T-helper 2 cell treated with Interferon-gamma antibody and Interleukin-4, amounts not matched to agents 100 ng/mL and 5 ng/mL, for 36 hours (primary cell): Measurements from ENCODE around the gene DDX54. TPM values are rescaled to one million over a fixed set of nuclear protein-coding genes. Genes with fewer than 3 reads are reported as not detected.

ENCODE experiments used
- intact Hi-C: fragments of 100-400 bp; cut with micrococcal nuclease; formaldehyde crosslinking; loops from one replicate; pipeline ENCODE4 v1.15.1; 2023
- total RNA-seq: library from RNA; stranded (reverse); gene quantifications from 2 replicates; pipeline ENCODE4 v1.2.3, GENCODE V29; 2022

The DDX54 gene
- total RNA-seq, 1 donor from 2014 or later, result 76.4 TPM

DNA sequence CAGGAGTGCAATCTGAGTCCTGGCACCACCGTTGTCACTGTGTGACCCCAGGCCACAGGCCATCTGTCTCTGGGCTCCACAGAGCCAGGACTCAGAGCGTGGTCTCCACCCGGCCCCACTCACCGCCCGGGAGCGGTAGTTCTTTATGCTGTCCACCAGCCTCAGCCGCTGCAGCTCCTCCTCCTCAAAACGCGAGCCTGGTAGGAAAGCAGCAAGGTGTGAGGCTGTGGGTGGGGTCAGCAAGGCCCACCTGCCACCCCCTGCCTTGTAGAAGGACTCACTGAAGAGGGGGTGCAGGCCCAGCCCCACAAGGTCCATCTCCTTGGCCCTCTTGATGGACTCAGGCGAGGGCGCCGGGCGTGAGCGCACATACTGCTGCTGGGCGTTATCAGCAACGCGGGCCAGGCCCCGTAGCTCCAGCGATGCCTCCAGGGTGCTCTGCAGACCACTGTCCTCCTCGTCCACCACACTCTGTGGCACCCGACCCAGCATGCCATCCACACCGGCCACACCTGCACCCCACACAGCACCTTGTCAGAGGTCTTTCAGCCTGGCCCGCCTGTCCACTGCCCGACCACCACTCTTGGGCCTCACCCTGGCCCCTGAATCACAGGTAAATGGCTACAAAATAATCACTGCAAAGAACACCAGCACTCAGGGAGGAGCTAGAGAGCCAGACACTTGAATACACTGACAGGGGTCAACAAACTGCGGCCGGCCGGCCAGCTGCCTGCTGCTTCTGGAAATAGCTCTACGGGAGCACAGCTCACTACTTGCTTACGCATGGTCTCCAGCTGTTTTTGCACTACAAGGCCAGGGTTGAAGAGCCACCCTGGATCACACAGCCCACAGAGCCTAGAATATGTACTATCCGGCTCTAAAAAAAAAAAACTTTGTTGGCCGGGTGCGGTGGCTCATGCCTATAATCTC lies 19.5 kb downstream of the DDX54 start:
- intact Hi-C loops, result no loop called here

DNA sequence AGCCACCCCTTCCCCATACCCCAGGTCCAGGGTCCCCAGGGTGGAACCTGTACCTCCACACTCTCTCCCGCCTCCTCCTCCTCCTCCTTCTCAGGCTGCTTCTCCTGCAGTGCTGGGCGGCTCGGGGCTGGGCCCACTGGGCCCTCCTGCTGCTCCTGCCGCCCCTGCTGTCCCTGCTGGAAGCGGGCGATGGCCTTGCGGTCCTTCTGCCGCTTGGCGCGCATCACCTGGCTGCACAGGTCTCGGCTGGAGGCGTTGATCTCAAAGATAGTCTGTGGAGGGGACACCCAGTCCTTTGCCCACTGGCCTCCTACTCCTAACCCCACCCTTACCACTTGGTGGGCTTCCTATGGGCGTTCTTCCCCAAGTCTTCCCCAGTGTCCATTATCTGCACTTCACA lies 21.3 kb downstream of the DDX54 start:
- intact Hi-C loops, result no loop called here

GRCh38 chr12:113163030-113163360 lies 22.3 kb downstream of the DDX54 start:
- intact Hi-C loops, result no loop called here

GRCh38 chr12:113162102-113163029 lies 22.9 kb downstream of the DDX54 start:
- intact Hi-C loops, result no loop called here

DNA sequence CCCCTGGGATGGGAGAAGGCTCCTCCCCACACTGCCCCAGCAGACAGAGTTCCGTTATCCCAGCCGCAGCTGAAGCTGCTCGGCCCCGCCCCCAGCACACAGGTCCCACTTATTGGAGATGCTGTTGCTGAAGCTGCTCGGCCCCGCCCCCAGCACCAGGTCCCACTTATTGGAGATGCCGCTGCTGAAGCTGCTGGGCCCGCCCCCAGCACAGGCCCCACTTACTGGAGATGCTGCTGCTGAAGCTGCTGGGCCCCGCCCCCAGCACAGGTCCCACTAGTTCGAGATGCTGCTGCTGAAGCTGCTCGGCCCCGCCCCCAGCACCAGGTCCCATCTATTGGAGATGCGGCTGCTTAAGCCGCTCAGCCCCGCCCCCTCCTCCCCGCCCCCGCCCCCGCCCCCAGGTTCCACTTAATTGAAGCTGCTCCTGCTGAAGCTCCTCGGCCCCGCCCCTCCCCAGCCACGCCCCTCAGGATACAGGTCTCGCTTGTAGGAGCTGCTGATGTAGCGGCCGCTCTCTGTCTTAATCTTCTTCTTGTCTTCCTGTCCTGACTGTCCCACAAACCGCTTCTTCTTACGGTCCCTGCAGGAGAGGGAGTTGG lies 23.8 kb downstream of the DDX54 start:
- intact Hi-C loops, result no loop called here

DNA sequence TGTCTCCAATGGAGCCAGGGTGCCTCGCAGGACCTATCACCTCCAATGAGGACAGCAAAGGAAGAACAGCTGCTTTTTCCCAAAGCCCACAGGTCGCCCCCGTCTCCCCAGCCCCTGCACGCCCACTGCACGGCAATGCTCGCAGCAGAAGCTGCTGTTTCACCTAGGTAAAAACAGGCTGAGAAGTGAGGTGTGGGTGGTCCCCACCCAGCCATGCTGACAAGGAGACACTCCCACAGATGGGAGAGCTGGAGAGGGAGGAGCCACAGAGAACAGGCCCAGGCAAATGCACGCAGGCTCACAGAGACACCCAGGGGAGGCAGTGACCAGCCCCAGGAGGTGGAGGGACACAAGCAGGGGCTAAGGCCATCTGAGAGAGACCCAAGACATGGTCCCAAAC lies 25.3 kb downstream of the DDX54 start:
- intact Hi-C loops, result no loop called here

GRCh38 chr12:113158439-113159203 lies 26.7 kb downstream of the DDX54 start:
- intact Hi-C loops, result no loop called here

DNA sequence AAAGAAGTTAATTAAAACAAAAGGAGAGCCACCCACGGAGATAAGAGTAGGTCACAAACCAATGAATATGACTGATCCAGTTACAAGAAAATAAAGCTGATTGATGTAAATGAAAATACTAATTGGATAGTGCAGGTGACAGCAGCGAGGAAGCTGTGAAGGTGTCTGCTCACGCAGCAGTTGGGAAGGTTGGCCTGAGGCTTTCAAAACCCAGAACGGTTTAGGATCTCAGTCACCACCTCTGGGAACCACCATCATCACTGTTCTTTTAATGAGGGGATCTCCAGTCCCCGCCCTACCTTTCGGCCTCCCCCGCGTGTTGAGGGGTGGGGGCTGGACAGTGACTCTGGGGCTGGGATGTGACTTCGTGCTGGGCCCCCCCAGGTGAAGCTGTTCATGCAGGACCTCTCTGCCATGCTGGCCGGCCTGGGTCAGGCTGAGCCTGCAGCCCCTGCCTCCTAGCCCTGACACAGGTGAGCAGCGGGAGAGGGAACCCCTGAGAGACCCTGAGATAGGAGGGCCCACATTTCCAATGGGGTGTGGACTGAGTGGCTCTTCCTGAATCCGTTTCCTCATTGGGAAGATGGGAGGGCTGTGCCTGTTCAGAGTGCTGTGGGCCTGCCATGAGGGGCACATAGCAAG lies 27.9 kb downstream of the DDX54 start:
- intact Hi-C loops, result no loop called here

- intact Hi-C loops, result no loop called here
These were observed 29.6 kb downstream of the DDX54 start for GRCh38 chr12:113155646-113156045.

DNA sequence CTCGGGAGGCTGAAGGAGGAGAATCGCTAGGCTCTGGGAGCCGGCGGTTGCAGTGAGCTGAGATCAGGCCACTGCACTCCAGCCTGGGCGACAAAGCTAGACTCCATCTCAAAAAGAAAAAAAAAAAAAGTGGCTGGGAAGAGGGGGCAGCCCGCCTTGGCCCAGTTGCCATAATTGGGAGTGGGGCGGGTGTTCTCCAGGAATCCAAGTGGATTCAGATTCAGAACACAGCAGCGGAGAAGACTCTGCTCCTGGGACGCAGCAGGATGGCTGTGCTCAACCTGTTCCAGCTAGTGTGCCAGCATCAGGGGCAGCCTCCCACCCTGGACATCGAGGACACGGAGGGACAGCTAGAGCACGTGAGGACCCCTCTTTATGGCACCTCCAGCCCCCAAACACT lies 30.2 kb downstream of the DDX54 start:
- intact Hi-C loops, result no loop called here

DNA sequence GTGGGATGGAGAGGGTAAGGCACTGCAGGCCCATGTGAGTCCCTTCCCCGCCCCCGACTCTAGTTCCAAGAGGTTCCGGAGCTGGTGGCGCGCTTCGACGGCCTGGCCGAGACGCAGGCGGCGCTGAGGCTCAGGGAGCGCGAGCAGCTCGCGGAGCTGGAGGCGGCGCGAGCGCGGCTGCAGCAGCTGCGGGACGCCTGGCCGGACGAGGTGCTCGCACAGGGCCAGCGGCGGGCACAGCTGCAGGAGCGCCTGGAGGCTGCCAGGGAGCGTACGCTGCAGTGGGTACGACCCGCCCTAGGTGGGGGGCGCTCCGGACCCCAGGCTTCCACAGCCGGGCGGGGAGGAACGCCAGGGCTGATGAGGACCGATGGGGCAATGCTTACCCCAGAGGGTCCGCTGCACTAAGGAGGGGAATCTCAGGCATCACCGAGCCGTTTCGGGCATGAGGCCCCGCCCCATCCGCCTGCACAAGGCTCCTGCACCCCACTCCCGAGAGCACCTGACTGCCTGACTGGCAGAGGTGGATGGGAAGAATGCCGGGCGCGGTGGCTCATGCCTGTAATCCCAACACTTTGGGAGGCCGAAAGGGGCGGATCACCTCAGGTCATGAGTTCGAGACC lies 30.8 kb downstream of the DDX54 start:
- intact Hi-C loops, result no loop called here

DNA sequence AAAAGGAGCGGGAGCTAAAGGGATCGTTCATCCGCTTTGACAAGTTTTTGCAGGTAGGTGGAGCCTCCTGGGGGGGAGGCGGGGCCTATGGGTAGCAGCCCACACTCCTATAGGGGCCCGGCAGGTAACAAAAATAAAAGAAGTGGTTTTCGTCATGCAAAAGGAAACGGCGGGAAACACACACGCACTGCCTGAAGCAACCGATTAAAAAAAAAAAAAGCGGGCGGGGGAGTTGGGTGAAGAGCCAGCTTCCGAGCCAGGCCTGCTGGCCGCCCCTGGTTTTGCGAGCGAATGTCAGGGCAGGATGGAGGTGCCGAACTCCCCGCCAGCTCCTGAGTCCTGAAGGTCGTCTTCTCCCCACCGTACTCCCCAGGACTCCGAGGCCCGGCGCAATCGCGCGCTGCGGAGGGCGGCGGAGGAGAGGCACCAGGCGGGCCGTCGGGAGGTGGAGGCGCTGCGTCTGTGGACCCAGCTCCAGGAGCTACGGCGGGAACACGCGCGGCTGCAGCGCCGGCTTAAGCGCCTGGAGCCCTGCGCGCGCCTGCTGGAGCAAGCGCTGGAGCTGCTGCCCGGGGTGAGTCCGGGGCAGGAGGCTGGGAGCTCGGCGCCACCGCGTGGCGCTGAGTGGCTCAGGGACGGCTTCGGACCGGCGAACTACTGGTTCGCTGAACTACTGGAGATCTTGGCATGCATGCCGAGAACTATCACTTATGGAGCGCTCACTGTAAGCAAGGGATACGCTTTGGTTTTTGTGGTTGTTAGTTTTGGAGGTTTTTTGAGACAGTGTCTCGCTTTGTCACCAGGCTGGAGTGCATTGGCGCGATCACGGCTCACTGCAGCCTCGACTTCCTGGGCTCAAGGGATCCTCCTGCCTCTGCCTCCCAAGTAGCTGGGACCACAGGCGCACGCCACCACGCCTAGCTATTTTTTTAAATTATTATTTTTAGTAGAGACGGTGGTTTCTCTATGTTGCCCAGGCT lies 32.2 kb downstream of the DDX54 start:
- intact Hi-C loops, result loop anchor here (1.0 to 2.0 kb wide), 3 partner anchors 16 to 105 kb away; partner anchors contain the start of genes DDX54 and RITA1

- intact Hi-C loops, result loop anchor here (2.0 kb wide), 2 partner anchors 16 to 32 kb away; partner anchors contain the start of genes DDX54 and RITA1
These were observed 33.0 kb downstream of the DDX54 start for GRCh38 chr12:113152196-113152834.

GRCh38 chr12:113151655-113152054 lies 33.6 kb downstream of the DDX54 start:
- intact Hi-C loops, result loop anchor here (2.0 kb wide), 2 partner anchors 15 to 33 kb away; partner anchors contain the start of genes DDX54 and RITA1

DNA sequence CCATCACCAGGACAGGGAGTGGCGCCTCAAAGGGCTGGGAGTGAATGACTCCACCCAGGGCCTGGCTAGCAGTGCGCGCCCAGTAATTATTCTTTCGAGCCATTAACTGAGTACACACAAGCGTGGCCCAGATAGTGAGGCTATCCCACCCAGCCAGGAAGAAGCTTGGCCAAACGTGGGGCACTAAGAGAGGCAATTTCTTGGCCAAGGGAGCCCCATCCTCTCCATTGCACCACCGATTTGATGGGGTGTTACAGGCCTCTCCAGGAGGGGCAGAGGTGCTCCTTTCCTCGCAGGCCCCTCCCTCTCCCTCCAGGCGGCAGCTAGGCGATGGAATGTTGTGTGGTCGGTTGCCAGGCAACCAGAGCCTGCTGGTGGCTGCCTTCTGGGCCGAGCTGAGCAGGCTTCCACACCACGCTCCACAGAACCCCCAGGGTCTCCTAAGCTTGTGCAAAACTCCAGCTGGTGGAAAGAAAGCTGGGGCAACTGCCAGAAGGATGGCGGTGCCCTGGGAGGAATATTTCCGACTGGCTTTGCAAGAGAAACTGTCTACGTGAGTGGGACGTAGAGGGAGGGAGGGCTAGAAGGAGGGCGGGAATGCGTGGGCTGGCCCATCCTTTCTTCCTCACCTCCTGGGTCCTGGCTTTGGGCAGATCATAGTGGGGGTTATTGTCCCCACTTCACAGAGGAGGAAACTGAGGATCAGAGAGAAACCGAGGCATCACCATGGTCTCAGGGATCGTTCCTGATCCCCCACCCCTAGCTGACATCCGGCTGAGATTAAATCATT lies 35.7 kb downstream of the DDX54 start, which contains the start of gene CFAP73:
CFAP73 (plus strand) TSS at position 364 of the 790 bp plus-strand sequence; CDS start at position 498, 134 bp downstream.
- intact Hi-C loops, result no loop called here

GRCh38 chr12:113146999-113147398 lies 38.3 kb downstream of the DDX54 start:
- intact Hi-C loops, result no loop called here
